Measurements from ENCODE around the gene ZNF232. TPM values are rescaled to one million over a fixed set of nuclear protein-coding genes. Genes with fewer than 3 reads are reported as not detected.
"Not testable (repeated sequence)": the region's sequence is repeated elsewhere in the genome, so short reads cannot be mapped to it uniquely, and the experiment has no call there.

The ZNF232 gene
- polyA plus RNA-seq, 4 donors: 6.3 to 11.2 (median 8.3) TPM

- not testable (repeated sequence) for FAIRE-seq
Measured at GRCh38 chr17:5137511-5138197, 26.0 kb upstream of the ZNF232 start.

DNA sequence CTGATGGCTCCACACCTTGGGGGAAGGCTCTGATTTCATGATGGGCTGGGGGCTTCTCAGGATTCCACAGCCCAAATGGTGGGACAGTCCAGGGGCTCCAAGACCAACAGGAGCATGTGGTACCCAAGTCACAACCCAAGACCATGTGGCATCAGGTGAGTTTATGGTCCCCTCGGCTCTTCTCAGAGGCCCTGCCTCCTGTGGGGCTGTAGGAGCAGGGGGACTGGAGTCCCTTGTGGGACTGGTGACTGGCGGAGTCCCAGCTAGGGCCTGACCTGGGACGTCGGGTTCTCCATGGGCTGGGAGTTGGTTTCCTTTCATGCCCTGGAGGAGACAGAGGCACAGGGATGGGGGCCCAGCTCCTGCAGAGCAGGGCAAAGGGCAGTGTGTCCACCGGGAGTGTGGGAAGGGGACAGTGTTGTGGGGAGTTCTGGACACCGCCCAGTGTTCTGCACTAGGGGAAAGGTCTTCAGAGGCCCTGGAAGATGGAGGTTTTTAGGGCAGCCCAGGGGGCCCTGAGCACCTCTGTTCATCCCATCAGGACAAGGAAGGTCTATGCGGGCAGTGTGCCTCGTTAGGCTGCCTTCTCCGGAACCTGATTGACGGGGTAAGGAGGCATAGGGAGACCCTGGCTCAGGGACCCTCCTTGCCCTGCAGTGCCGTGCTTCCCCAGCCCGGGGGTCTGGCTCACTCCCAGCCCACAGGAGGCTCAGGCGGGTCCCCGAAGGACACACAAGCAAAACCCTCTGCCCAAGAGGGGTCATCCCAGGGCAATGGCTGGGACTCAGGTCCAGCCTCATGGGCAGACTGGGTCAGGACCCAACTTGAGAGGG, 25.1 kb upstream of the ZNF232 start:
- not testable (repeated sequence) for H3K4me3 ChIP-seq (ENCODE audit: low read depth in 1 of 3, low read length in 3 of 3); H3K36me3 ChIP-seq (ENCODE audit: control insufficient read depth in 3 of 3, insufficient read depth in 2 of 3, low read depth in 1 of 3, low read length in 3 of 3); DNase-seq; H3K27ac ChIP-seq (ENCODE audit: low read depth in 1 of 3, low read length in 2 of 3); H3K27me3 ChIP-seq (ENCODE audit: control insufficient read depth in 3 of 3, insufficient read depth in 3 of 3, low read length in 3 of 3); FAIRE-seq; H3K4me1 ChIP-seq (ENCODE audit: control insufficient read depth in 3 of 3, insufficient read depth in 2 of 3, low read depth in 1 of 3, low read length in 2 of 3); H3K9me3 ChIP-seq (ENCODE audit: control insufficient read depth in 2 of 2, insufficient read depth in 1 of 2, low read depth in 1 of 2, low read length in 1 of 2)
- 78 to 86% (median 79%) methylated on average over 12 to 14 of the region's 14 CpGs for WGBS, 3 donors

More at GRCh38 chr17:5137511-5138197, 26.0 kb upstream of the ZNF232 start:
- not testable (repeated sequence) for H3K27ac ChIP-seq (ENCODE audit: low read depth in 1 of 3, low read length in 2 of 3); H3K4me1 ChIP-seq (ENCODE audit: control insufficient read depth in 3 of 3, insufficient read depth in 2 of 3, low read depth in 1 of 3, low read length in 2 of 3); H3K4me3 ChIP-seq (ENCODE audit: low read depth in 1 of 3, low read length in 3 of 3); H3K36me3 ChIP-seq (ENCODE audit: control insufficient read depth in 3 of 3, insufficient read depth in 2 of 3, low read depth in 1 of 3, low read length in 3 of 3); H3K9me3 ChIP-seq (ENCODE audit: control insufficient read depth in 2 of 2, insufficient read depth in 1 of 2, low read depth in 1 of 2, low read length in 1 of 2); H3K27me3 ChIP-seq (ENCODE audit: control insufficient read depth in 3 of 3, insufficient read depth in 3 of 3, low read length in 3 of 3); DNase-seq
- WGBS, 3 donors: 80 to 87% (median 81%) methylated on average over 14 to 15 of the region's 15 CpGs

DNA sequence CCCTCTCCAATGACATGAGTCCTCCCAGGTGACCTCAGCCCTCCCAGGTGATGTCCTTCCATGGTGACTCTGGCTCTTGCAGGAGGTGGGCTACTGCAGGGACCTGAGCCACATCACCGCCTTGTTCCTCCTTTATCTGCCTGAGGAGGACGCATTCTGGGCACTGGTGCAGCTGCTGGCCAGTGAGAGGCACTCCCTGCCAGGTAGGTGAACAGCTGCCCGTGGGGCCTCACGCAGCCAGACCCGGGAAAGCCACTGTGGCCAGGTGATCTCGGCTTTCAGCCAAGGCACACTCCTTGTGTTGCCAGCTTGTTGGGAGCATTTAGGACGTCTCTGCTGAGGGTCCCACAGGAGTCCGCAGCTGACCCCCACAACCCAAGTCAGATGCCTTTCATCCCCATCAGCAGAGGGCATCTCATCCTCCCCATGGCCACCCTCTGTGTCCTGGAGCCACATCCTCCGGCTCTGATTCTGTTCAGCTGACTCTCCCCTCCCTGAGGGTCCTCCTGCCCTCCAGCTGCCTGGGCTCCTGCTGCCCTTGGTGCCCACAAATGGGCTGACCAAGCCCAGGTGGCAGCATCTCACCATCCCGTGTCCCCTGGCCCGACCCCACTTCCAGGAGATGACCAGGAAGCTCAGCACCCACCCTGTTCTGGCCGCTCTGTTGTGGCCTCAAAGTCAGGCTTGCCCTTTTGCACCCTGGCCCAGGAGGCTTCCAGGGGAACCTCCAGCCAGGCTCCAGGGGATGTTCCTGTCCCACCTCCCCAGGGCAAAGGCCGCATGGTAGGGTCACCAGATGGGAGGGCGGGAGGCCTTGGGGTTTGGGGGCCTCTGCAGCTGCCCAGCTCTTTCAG, 24.3 kb upstream of the ZNF232 start:
- H3K4me1 ChIP-seq (ENCODE audit: control insufficient read depth in 3 of 3, insufficient read depth in 2 of 3, low read depth in 1 of 3, low read length in 2 of 3): no peaks in the 10 kb centered on the region
- H3K36me3 ChIP-seq (ENCODE audit: control insufficient read depth in 3 of 3, insufficient read depth in 2 of 3, low read depth in 1 of 3, low read length in 3 of 3): no peaks in the 10 kb centered on the region
- H3K27ac ChIP-seq (ENCODE audit: low read depth in 1 of 3, low read length in 2 of 3): no peak overlapping the region
- WGBS, 3 donors: 82 to 88% (median 82%) methylated on average over 14 of the region's 14 CpGs
- FAIRE-seq (no peak), DNase-seq (no peak)
- H3K9me3 ChIP-seq (ENCODE audit: control insufficient read depth in 2 of 2, insufficient read depth in 1 of 2, low read depth in 1 of 2, low read length in 1 of 2): no peaks in the 10 kb centered on the region
- H3K27me3 ChIP-seq (ENCODE audit: control insufficient read depth in 3 of 3, insufficient read depth in 3 of 3, low read length in 3 of 3): no peaks in the 10 kb centered on the region
- H3K4me3 ChIP-seq (ENCODE audit: low read depth in 1 of 3, low read length in 3 of 3): no peak overlapping the region

DNA sequence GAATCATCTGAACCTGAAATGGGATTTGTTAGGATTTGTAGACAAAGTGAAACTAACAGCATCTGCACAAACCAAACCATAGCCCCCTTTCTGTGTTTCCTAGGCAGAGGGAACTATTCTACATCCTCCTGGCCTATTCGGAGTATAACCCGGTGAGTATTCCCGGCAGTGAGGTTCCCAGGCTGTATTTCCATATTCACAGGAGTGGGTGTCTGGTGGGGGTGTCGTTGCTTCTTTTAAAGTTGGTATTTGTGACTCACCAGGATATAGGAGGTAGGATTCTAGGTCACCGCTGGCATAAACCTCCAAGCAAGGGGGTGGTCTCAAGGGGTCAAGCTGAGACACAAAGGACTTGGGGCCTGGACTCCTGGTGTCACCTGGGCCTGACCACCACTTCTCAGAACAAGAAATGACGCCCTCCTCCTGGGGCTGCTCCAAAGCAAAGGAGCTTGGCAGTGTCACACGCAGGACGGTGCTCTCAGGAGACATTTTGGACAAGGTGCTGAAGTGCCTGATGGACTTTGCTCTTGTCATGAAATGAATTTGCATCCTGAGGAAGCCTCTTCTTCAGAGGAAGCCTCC, 23.5 kb upstream of the ZNF232 start:
- not testable (repeated sequence) for DNase-seq; H3K4me3 ChIP-seq (ENCODE audit: low read depth in 1 of 3, low read length in 3 of 3); H3K9me3 ChIP-seq (ENCODE audit: control insufficient read depth in 2 of 2, insufficient read depth in 1 of 2, low read depth in 1 of 2, low read length in 1 of 2); H3K4me1 ChIP-seq (ENCODE audit: control insufficient read depth in 3 of 3, insufficient read depth in 2 of 3, low read depth in 1 of 3, low read length in 2 of 3); H3K36me3 ChIP-seq (ENCODE audit: control insufficient read depth in 3 of 3, insufficient read depth in 2 of 3, low read depth in 1 of 3, low read length in 3 of 3); FAIRE-seq; H3K27me3 ChIP-seq (ENCODE audit: control insufficient read depth in 3 of 3, insufficient read depth in 3 of 3, low read length in 3 of 3); H3K27ac ChIP-seq (ENCODE audit: low read depth in 1 of 3, low read length in 2 of 3)
- WGBS, 3 donors: 78 to 82% (median 78%) methylated on average over 8 of the region's 8 CpGs

- H3K36me3 ChIP-seq (ENCODE audit: control insufficient read depth in 3 of 3, insufficient read depth in 2 of 3, low read depth in 1 of 3, low read length in 3 of 3); H3K4me3 ChIP-seq (ENCODE audit: low read depth in 1 of 3, low read length in 3 of 3); FAIRE-seq; DNase-seq; H3K9me3 ChIP-seq (ENCODE audit: control insufficient read depth in 2 of 2, insufficient read depth in 1 of 2, low read depth in 1 of 2, low read length in 1 of 2); H3K27me3 ChIP-seq (ENCODE audit: control insufficient read depth in 3 of 3, insufficient read depth in 3 of 3, low read length in 3 of 3); H3K4me1 ChIP-seq (ENCODE audit: control insufficient read depth in 3 of 3, insufficient read depth in 2 of 3, low read depth in 1 of 3, low read length in 2 of 3); H3K27ac ChIP-seq (ENCODE audit: low read depth in 1 of 3, low read length in 2 of 3): not testable (repeated sequence)
- 80 to 88% (median 85%) methylated on average over 11 of the region's 11 CpGs for WGBS, 3 donors
Measured at GRCh38 chr17:5134571-5134970, 22.9 kb upstream of the ZNF232 start.

DNA sequence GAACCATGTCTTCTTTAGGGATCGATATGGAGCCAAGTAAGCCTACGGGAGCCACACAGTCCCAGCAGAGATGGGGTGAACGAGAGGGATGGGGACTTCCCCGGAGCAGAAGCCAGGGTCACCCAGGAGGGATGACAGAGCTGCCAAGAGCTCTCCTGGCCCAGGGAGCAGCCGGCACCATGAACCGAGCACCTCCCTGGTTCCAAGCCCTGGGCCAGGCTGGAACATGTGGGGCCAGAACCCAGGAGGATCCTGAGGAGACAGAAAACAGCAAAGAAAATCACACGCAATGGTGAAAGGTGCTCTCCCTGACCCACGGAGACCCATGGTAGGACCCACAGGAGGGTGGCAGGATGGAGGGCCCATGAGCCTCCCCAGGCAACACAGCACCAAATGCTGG, 22.3 kb upstream of the ZNF232 start:
- not testable (repeated sequence) for FAIRE-seq; H3K27ac ChIP-seq (ENCODE audit: low read depth in 1 of 3, low read length in 2 of 3); DNase-seq; H3K4me3 ChIP-seq (ENCODE audit: low read depth in 1 of 3, low read length in 3 of 3); H3K4me1 ChIP-seq (ENCODE audit: control insufficient read depth in 3 of 3, insufficient read depth in 2 of 3, low read depth in 1 of 3, low read length in 2 of 3); H3K9me3 ChIP-seq (ENCODE audit: control insufficient read depth in 2 of 2, insufficient read depth in 1 of 2, low read depth in 1 of 2, low read length in 1 of 2); H3K36me3 ChIP-seq (ENCODE audit: control insufficient read depth in 3 of 3, insufficient read depth in 2 of 3, low read depth in 1 of 3, low read length in 3 of 3); H3K27me3 ChIP-seq (ENCODE audit: control insufficient read depth in 3 of 3, insufficient read depth in 3 of 3, low read length in 3 of 3)
- 90 to 92% (median 90%) methylated on average over 8 of the region's 8 CpGs for WGBS, 3 donors

GRCh38 chr17:5133311-5133710, 21.6 kb upstream of the ZNF232 start:
- Histone ChIP-seq H3K9me3 (ENCODE audit: control insufficient read depth in 2 of 2, insufficient read depth in 1 of 2, low read depth in 1 of 2, low read length in 1 of 2) (no peaks in the 10 kb centered on the region), H3K4me3 (ENCODE audit: low read depth in 1 of 3, low read length in 3 of 3) (no peak overlapping the region), H3K27ac (ENCODE audit: low read depth in 1 of 3, low read length in 2 of 3) (no peak overlapping the region), H3K4me1 (ENCODE audit: control insufficient read depth in 3 of 3, insufficient read depth in 2 of 3, low read depth in 1 of 3, low read length in 2 of 3) (no peaks in the 10 kb centered on the region), H3K36me3 (ENCODE audit: control insufficient read depth in 3 of 3, insufficient read depth in 2 of 3, low read depth in 1 of 3, low read length in 3 of 3) (no peaks in the 10 kb centered on the region), H3K27me3 (ENCODE audit: control insufficient read depth in 3 of 3, insufficient read depth in 3 of 3, low read length in 3 of 3) (no peaks in the 10 kb centered on the region)
- no peak for DNase-seq
- 74 to 78% (median 78%) methylated on average over 6 to 8 of the region's 8 CpGs for WGBS, 3 donors
- no peak for FAIRE-seq
